ENCODE data around the gene ACTR1B.
"Not testable (repeated sequence)": the region's sequence is repeated elsewhere in the genome, so short reads cannot be mapped to it uniquely, and the experiment has no call there.

- TF ChIP-seq CTCF, EZH2, EZH2phosphoT487 (IDR thresholded peaks at IDR 0.05): not testable (repeated sequence)
Observed at GRCh38 chr2:97611895-97612294, 51.9 kb downstream of the ACTR1B start.

Measured in neural progenitor cell (in vitro differentiated cells).